HFFc6 (cell line): Measurements from ENCODE around the gene SLC31A2. TPM values are rescaled to one million over a fixed set of nuclear protein-coding genes. Genes with fewer than 3 reads are reported as not detected.

Experiments
- DNase-seq: peaks from one replicate; pipeline ENCODE4 v3.0.0-alpha.2; 2018
- H3K27ac Mint-ChIP-seq: 2 replicates; pipeline ENCODE4 v1.8.0; 2020; ENCODE audit warnings: mild to moderate bottlenecking, mixed read lengths
- H3K27me3 Mint-ChIP-seq: 2 replicates; pipeline ENCODE4 v1.8.0; 2021; ENCODE audit warnings: mild to moderate bottlenecking, moderate library complexity, mixed read lengths; ENCODE audit not compliant: insufficient read depth
- H3K36me3 Mint-ChIP-seq: 2 replicates; pipeline ENCODE4 v1.8.0; 2021; ENCODE audit warnings: low read depth, mixed read lengths
- H3K4me1 Mint-ChIP-seq: 2 replicates; pipeline ENCODE4 v1.8.0; 2020; ENCODE audit warnings: low read depth, mixed read lengths
- H3K4me3 Mint-ChIP-seq: 2 replicates; pipeline ENCODE4 v1.8.0; 2020; ENCODE audit warnings: mild to moderate bottlenecking, moderate library complexity, mixed read lengths
- H3K9me3 Mint-ChIP-seq: 2 replicates; pipeline ENCODE4 v1.8.0; 2020; ENCODE audit warnings: mild to moderate bottlenecking, mixed read lengths
- CTCF ChIP-seq: fragments of 200-600 bp; sonication (generic); IDR thresholded peaks from 2 replicates; pipeline ENCODE4 v1.5.0; 2021; ENCODE audit warnings: antibody characterized with exemption, mild to moderate bottlenecking
- total RNA-seq, 6 experiments: library from RNA; stranded (reverse); fragmentation: NEBNext Ultra II Directional; extraction: Animal tissue kit (Norgen Biotek cat#: 25700); gene quantifications; 2 replicates in 1 of 6; 3 replicates in 5 of 6; pipeline ENCODE4 v1.2.3, GENCODE V29; 2021

SLC31A2 gene
- total RNA-seq, 6 experiments from 2014 or later, result 7.5 to 11.3 (median 9.4) TPM

GRCh38 chr9:113154471-113154870, 3.7 kb downstream of the SLC31A2 start:
- DNase-seq, result peak; percentile 56
- no peak for TF ChIP-seq CTCF
- Mint-ChIP-seq H3K9me3 (no peaks in the 10 kb centered on the region), H3K27ac (peak overlapping the region; percentile 36), H3K4me1 (peaks cover 41% of the 10 kb centered on the region), H3K36me3 (peaks cover 8% of the 10 kb centered on the region), H3K4me3 (no peak overlapping the region), H3K27me3 (no peaks in the 10 kb centered on the region; the same call in 1 of the 2 replicates)

GRCh38 chr9:113154946-113155345, 4.1 kb downstream of the SLC31A2 start:
- Mint-ChIP-seq H3K9me3 (no peaks in the 10 kb centered on the region), H3K36me3 (peaks cover 8% of the 10 kb centered on the region), H3K4me1 (peaks cover 41% of the 10 kb centered on the region), H3K4me3 (no peak overlapping the region), H3K27me3 (no peaks in the 10 kb centered on the region; the same call in 1 of the 2 replicates), H3K27ac (peak overlapping the region; percentile 12; the same call in 1 of the 2 replicates)
- no peak for TF ChIP-seq CTCF
- no peak for DNase-seq

GRCh38 chr9:113155911-113156588, 5.2 kb downstream of the SLC31A2 start:
- TF ChIP-seq CTCF, result no peak
- H3K36me3 Mint-ChIP-seq, result peaks cover 11% of the 10 kb centered on the region
- H3K27me3 Mint-ChIP-seq, result no peaks in the 10 kb centered on the region; the same call in none of the 2 replicates
- H3K27ac Mint-ChIP-seq, result no peak overlapping the region
- H3K4me1 Mint-ChIP-seq, result peaks cover 49% of the 10 kb centered on the region
- no peak overlapping the region for H3K4me3 Mint-ChIP-seq
- DNase-seq, result no peak
- no peaks in the 10 kb centered on the region for H3K9me3 Mint-ChIP-seq

GRCh38 chr9:113156880-113157279, 6.1 kb downstream of the SLC31A2 start:
- peaks cover 47% of the 10 kb centered on the region for H3K4me1 Mint-ChIP-seq
- peaks cover 11% of the 10 kb centered on the region for H3K36me3 Mint-ChIP-seq
- no peak overlapping the region for H3K27ac Mint-ChIP-seq
- no peaks in the 10 kb centered on the region; the same call in 1 of the 2 replicates for H3K27me3 Mint-ChIP-seq
- no peak for TF ChIP-seq CTCF
- H3K4me3 Mint-ChIP-seq, result no peak overlapping the region
- no peaks in the 10 kb centered on the region for H3K9me3 Mint-ChIP-seq
- no peak for DNase-seq

GRCh38 chr9:113158446-113158845, 7.6 kb downstream of the SLC31A2 start:
- H3K36me3 Mint-ChIP-seq, result peaks cover 23% of the 10 kb centered on the region
- H3K4me3 Mint-ChIP-seq, result no peak overlapping the region
- no peak overlapping the region for H3K27ac Mint-ChIP-seq

More at GRCh38 chr9:113158446-113158845, 7.6 kb downstream of the SLC31A2 start:
- H3K4me1 Mint-ChIP-seq, result peaks cover 34% of the 10 kb centered on the region
- no peak for DNase-seq
- H3K27me3 Mint-ChIP-seq, result no peaks in the 10 kb centered on the region; the same call in 1 of the 2 replicates
- TF ChIP-seq CTCF, result no peak
- no peaks in the 10 kb centered on the region for H3K9me3 Mint-ChIP-seq
